H1 (cell line): ENCODE results near the gene CBFA2T2. TPM values are rescaled to one million over a fixed set of nuclear protein-coding genes. Genes with fewer than 3 reads are reported as not detected.

Experiments used
- CTCF ChIA-PET: fragments of 300-600 bp; sonication (Branson Sonifier 250); formaldehyde crosslinking; loops from one replicate; lab custom pipeline; 2021; ENCODE audit not compliant: partially characterized antibody; lab: Charles Lee
- POLR2A ChIA-PET: fragments of 300-600 bp; sonication (Branson Sonifier 250); formaldehyde crosslinking; loops from one replicate; lab custom pipeline; 2021; ENCODE audit warnings: inconsistent platforms; ENCODE audit not compliant: partially characterized antibody; lab: Charles Lee
- DNase-seq, 2 experiments: peaks; one replicate each; pipeline versions ENCODE4 v3.0.0 to v3.0.0-alpha.2; 2010 to 2022; ENCODE audit warnings: low spot score in 2 of 2, low read depth in 1 of 2, mixed read lengths in 1 of 2
- FAIRE-seq: peaks from 2 replicates; lab custom pipeline; 2011; peaks lifted over from hg19 to GRCh38; lab: Jason Lieb, UNC
- H2AFZ ChIP-seq: 2 replicates; pipeline ENCODE4 v1.8.1; 2012; ENCODE audit warnings: low read length, inconsistent platforms
- H2AK5ac ChIP-seq: 2 replicates; pipeline ENCODE4 v1.6.1; 2013; ENCODE audit warnings: low read depth, low read length
- H2BK120ac ChIP-seq: replicated peaks from 2 replicates; pipeline ENCODE3; 2013; ENCODE audit warnings: low read depth, low read length, inconsistent platforms
- H2BK12ac ChIP-seq: 2 replicates; pipeline ENCODE4 v1.6.1; 2013; ENCODE audit warnings: low read depth, low read length
- H2BK15ac ChIP-seq: 2 replicates; pipeline ENCODE4 v1.6.1; 2013; ENCODE audit warnings: low read length
- H2BK20ac ChIP-seq: 2 replicates; pipeline ENCODE4 v1.6.1; 2013; ENCODE audit warnings: low read length
- H2BK5ac ChIP-seq: 2 replicates; pipeline ENCODE4 v1.6.1; 2013; ENCODE audit warnings: low read depth, low read length
- H3K14ac ChIP-seq: 2 replicates; pipeline ENCODE4 v1.6.1; 2013; ENCODE audit warnings: inconsistent platforms; ENCODE audit not compliant: insufficient read length
- H3K18ac ChIP-seq: 2 replicates; pipeline ENCODE4 v1.6.1; 2013; ENCODE audit warnings: low read length; ENCODE audit errors: extremely low read depth
- H3K23ac ChIP-seq: 2 replicates; pipeline ENCODE4 v1.6.1; 2013; ENCODE audit warnings: inconsistent platforms; ENCODE audit not compliant: insufficient read length
- H3K23me2 ChIP-seq: 2 replicates; pipeline ENCODE4 v1.6.1; 2013; ENCODE audit warnings: low read depth, low read length
- H3K27ac ChIP-seq: 2 replicates; pipeline ENCODE4 v1.6.1; 2011; ENCODE audit warnings: low read depth, low read length, inconsistent platforms
- H3K27me3 ChIP-seq, 4 experiments: replicated peaks in 1 of 4; 1 replicate in 1 of 4; 2 replicates in 3 of 4; pipeline versions ENCODE4 v1.6.1 to v1.8.1; 2011 to 2013; ENCODE audit warnings: low read length in 3 of 4, mild to moderate bottlenecking in 3 of 4, inconsistent platforms in 2 of 4, mixed read lengths in 2 of 4, moderate library complexity in 1 of 4; ENCODE audit not compliant: control insufficient read depth in 3 of 4, insufficient read depth in 3 of 4; ENCODE audit errors: extremely low read depth in 1 of 4
- H3K36me3 ChIP-seq, 4 experiments: 2 replicates each; pipeline versions ENCODE4 v1.6.1 to v1.8.1; 2011 to 2013; ENCODE audit warnings: mild to moderate bottlenecking in 4 of 4, low read length in 3 of 4, moderate library complexity in 2 of 4, control low read depth in 1 of 4, inconsistent platforms in 1 of 4; ENCODE audit not compliant: insufficient read depth in 4 of 4, control insufficient read depth in 2 of 4
- H3K4ac ChIP-seq: replicated peaks from 2 replicates; pipeline ENCODE3; 2013; ENCODE audit warnings: low read length, low read depth, mixed read lengths, inconsistent platforms; ENCODE audit not compliant: insufficient read length
- H3K4me1 ChIP-seq, 4 experiments: replicated peaks in 1 of 4; 1 replicate in 1 of 4; 2 replicates in 3 of 4; pipeline versions ENCODE4 v1.6.1 to v1.8.1; 2011 to 2013; ENCODE audit warnings: low read length in 3 of 4, inconsistent platforms in 2 of 4, mixed read lengths in 1 of 4; ENCODE audit not compliant: insufficient read depth in 4 of 4, control insufficient read depth in 3 of 4
- H3K4me2 ChIP-seq, 2 experiments: 2 replicates each; pipeline versions ENCODE4 v1.6.1 to v1.8.1; 2011 to 2013; ENCODE audit warnings: low read depth in 2 of 2, low read length in 2 of 2, control low read depth in 1 of 2, inconsistent platforms in 1 of 2, mild to moderate bottlenecking in 1 of 2; ENCODE audit not compliant: insufficient read depth in 1 of 2
- H3K4me3 ChIP-seq, 4 experiments: fragments of 200-600, 300-600 bp in 1 of 4; sonication (generic), shearing (Covaris generic), sonication (Bioruptor Twin) in 1 of 4; 2 replicates each; pipeline versions ENCODE4 v1.5.1 to v1.8.1; 2011 to 2016; ENCODE audit warnings: low read length in 4 of 4, low read depth in 3 of 4, control low read depth in 2 of 4, inconsistent platforms in 2 of 4, mild to moderate bottlenecking in 2 of 4, mixed read lengths in 1 of 4, moderate library complexity in 1 of 4; ENCODE audit not compliant: insufficient read depth in 2 of 4; ENCODE audit errors: extremely low read depth in 1 of 4
- H3K56ac ChIP-seq: replicated peaks from 2 replicates; pipeline ENCODE3; 2013; ENCODE audit warnings: low read depth, mild to moderate bottlenecking, mixed read lengths, low read length, inconsistent platforms; ENCODE audit not compliant: insufficient read length
- H3K79me1 ChIP-seq: 2 replicates; pipeline ENCODE4 v1.6.1; 2013; ENCODE audit warnings: low read depth, low read length, control low read depth
- H3K79me2 ChIP-seq, 2 experiments: 2 replicates each; pipeline versions ENCODE4 v1.6.1 to v1.8.1; 2012 to 2013; ENCODE audit warnings: low read length in 2 of 2, mild to moderate bottlenecking in 2 of 2, inconsistent platforms in 1 of 2; ENCODE audit not compliant: insufficient read depth in 2 of 2, control insufficient read depth in 1 of 2
- H3K9ac ChIP-seq, 4 experiments: replicated peaks in 1 of 4; 1 replicate in 1 of 4; 2 replicates in 3 of 4; pipeline versions ENCODE4 v1.6.1 to v1.8.1; 2011 to 2013; ENCODE audit warnings: low read depth in 3 of 4, low read length in 3 of 4, control low read depth in 2 of 4, mild to moderate bottlenecking in 2 of 4, moderate library complexity in 2 of 4, inconsistent platforms in 1 of 4; ENCODE audit errors: extremely low read depth in 1 of 4
- H3K9me3 ChIP-seq, 2 experiments: 2 replicates each; pipeline versions ENCODE4 v1.6.1 to v1.8.1; 2012 to 2013; ENCODE audit warnings: mild to moderate bottlenecking in 2 of 2, moderate library complexity in 2 of 2, control low read depth in 1 of 2, inconsistent platforms in 1 of 2, low read depth in 1 of 2, low read length in 1 of 2, mixed read lengths in 1 of 2; ENCODE audit not compliant: insufficient read depth in 2 of 2
- H4K20me1 ChIP-seq, 2 experiments: replicated peaks in 1 of 2; 2 replicates each; pipeline versions ENCODE3 to v1.8.1; 2011 to 2013; ENCODE audit warnings: inconsistent platforms in 2 of 2, low read length in 2 of 2, mild to moderate bottlenecking in 1 of 2; ENCODE audit not compliant: insufficient read depth in 2 of 2, control insufficient read depth in 1 of 2
- H4K5ac ChIP-seq: 2 replicates; pipeline ENCODE4 v1.6.1; 2013; ENCODE audit warnings: low read length, low read depth, mixed read lengths, inconsistent platforms; ENCODE audit not compliant: insufficient read length
- H4K8ac ChIP-seq: 2 replicates; pipeline ENCODE4 v1.8.0; 2013; ENCODE audit warnings: mild to moderate bottlenecking, moderate library complexity, low read length, inconsistent platforms; ENCODE audit not compliant: insufficient read depth; ENCODE audit errors: extremely low read depth
- H4K91ac ChIP-seq: replicated peaks from 2 replicates; pipeline ENCODE3; 2013; ENCODE audit warnings: low read length, mixed read lengths, inconsistent platforms; ENCODE audit not compliant: insufficient read length
- CBX8 ChIP-seq: fragments of 300-800, 300-1000 bp; sonication (generic); IDR thresholded peaks from 2 replicates; pipeline ENCODE4 v1.7.1; 2016; ENCODE audit warnings: low read depth, low read length, borderline replicate concordance
- CEBPB ChIP-seq: IDR thresholded peaks from 2 replicates; pipeline ENCODE4 v1.6.1; 2012; ENCODE audit warnings: low read depth, low read length
- CREB1 ChIP-seq: IDR thresholded peaks from 2 replicates; pipeline ENCODE4 v1.6.1; 2012; ENCODE audit warnings: inconsistent platforms
- FOSL1 ChIP-seq: IDR thresholded peaks from 2 replicates; pipeline ENCODE4 v1.6.1; 2011; ENCODE audit warnings: mild to moderate bottlenecking, low read depth, low read length, moderate library complexity; ENCODE audit not compliant: insufficient read depth
- KDM1A ChIP-seq: fragments of 200-600, 300-600 bp; sonication (generic); IDR thresholded peaks from 2 replicates; pipeline ENCODE4 v1.7.1; 2016; ENCODE audit warnings: mild to moderate bottlenecking, low read length, borderline replicate concordance
- RXRA ChIP-seq: IDR thresholded peaks from 2 replicates; pipeline ENCODE4 v1.6.1; 2011; ENCODE audit warnings: low read depth, mild to moderate bottlenecking, low read length, moderate library complexity; ENCODE audit not compliant: insufficient read depth
- SIX5 ChIP-seq: IDR thresholded peaks from 2 replicates; pipeline ENCODE4 v1.6.1; 2011; ENCODE audit warnings: mild to moderate bottlenecking, low read depth, low read length
- WGBS, 2 experiments: shearing (Covaris generic) in 1 of 2; methylation state at CpG; one replicate each; pipeline versions ENCODE4 v1.1.6 to v1.1.7; 2013 to 2015; ENCODE audit warnings: low lambda C conversion rate in 2 of 2, mixed read lengths in 2 of 2, inconsistent platforms in 1 of 2, low coverage in 1 of 2, missing lambda C conversion rate in 1 of 2; ENCODE audit not compliant: insufficient replicate concordance in 2 of 2, insufficient coverage in 1 of 2, insufficient read length in 1 of 2; ENCODE audit errors: extremely low coverage in 1 of 2, missing lambda C conversion rate in 1 of 2; 5-methylcytosine and 5-hydroxymethylcytosine counted together
- polyA plus RNA-seq, 7 experiments: library from polyadenylated mRNA; depleted of rRNA in 3 of 7; stranded (reverse) in 5 of 7; unstranded in 2 of 7; fragments of >200 nt in 5 of 7; fragments of 200-250 nt in 2 of 7; gene quantifications; 1 replicate in 5 of 7; 2 replicates in 1 of 7; 4 replicates in 1 of 7; pipeline versions ENCODE4 v1.2.1 to v1.2.3, GENCODE V29; 2011 to 2013; ENCODE audit warnings: missing spikeins in 2 of 7, mixed read lengths in 2 of 7
- total RNA-seq: library from RNA; stranded (reverse); fragmentation: NEBNext Ultra II Directional; extraction: Animal tissue kit (Norgen Biotek cat#: 25700); gene quantifications from 2 replicates; pipeline ENCODE4 v1.2.1, GENCODE V29; 2021

Gene CBFA2T2
- total and polyA plus RNA-seq, 2 of the 8 experiments (the other 6 are each of a cell fraction or from before 2014, with no cell fraction given) = 11.6 to 12.9 TPM

DNA sequence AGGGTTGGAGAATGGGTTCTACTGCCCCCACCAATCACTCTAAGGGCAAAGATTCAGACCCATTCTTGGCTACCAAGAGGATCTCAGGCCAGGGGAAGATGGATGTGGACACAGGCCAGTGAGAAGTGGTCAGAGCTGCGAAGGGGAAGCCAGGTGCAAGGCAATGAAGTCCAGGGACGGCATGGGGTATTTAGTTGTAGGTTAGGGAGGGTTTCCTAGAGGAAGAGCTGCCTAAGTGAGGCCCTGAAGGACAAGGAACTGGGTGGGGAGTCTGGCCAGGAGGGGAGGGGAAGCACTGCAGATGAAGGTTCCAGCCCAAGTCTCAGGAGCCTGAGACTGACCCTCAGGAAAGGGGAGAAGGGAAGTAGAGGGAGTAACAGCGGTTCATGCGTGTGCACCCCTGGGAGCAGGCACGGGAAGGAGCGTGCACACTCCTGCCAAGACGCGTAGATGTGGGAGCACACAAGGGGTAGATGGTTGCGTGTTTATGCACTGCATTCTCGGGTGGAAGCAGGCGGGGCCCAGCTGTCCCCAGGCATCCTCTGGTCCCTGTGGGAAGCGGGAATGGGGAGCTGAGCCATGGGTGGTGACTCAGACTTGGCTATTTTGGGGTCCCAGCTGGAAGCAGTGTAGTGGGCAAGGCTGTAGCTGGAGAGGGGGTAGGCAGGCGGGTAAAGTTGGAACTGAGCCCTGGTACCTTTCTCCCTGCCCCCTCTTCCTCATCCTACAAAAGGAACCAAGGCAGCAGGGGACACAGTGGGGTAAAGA is 180.2 kb downstream of the CBFA2T2 start:
- Histone ChIP-seq H4K8ac (no peak overlapping the region; the same call in 1 of the 2 replicates), H3K79me1 (no peaks in the 10 kb centered on the region; the same call in 1 of the 2 replicates), H3K14ac (no peak overlapping the region), H2BK15ac (no peak overlapping the region), H4K20me1 (peaks cover 0 to 15% of the 10 kb centered on the region in 2 experiments), H2BK20ac (no peak overlapping the region), H3K4me3 (no peak overlapping the region), H3K23me2 (peaks cover 27% of the 10 kb centered on the region), H4K5ac (no peak overlapping the region), H3K27ac (no peak overlapping the region), H3K4me2 (no peak overlapping the region), H2BK12ac (no peak overlapping the region), H2AK5ac (no peak overlapping the region), H3K9me3 (peaks cover 0 to 5% of the 10 kb centered on the region in 2 experiments; a peak in 1 of 4 replicates), H2AFZ (no peak overlapping the region), H3K36me3 (peaks cover 2 to 10% (median 6%) of the 10 kb centered on the region in 4 experiments; a peak in 4 of 8 replicates), H3K56ac (no peak overlapping the region), H3K4me1 (peaks cover 0 to 26% (median 15%) of the 10 kb centered on the region in 4 experiments; a peak in 5 of 7 replicates), H3K23ac (no peak overlapping the region), H2BK120ac (no peak overlapping the region), H3K79me2 (no peaks in the 10 kb centered on the region), H3K4ac (no peak overlapping the region), H3K27me3 (peaks cover 0 to 10% (median 3%) of the 10 kb centered on the region in 4 experiments; a peak in 3 of 7 replicates), H4K91ac (no peak overlapping the region), H3K18ac (no peak overlapping the region), H3K9ac (no peak overlapping the region), H2BK5ac (no peak overlapping the region)
- no peak for FAIRE-seq
- ChIA-PET CTCF (interaction anchor here (0.6 to 4.3 kb wide), 7 partner anchors 8 to 1654 kb away, joined by 3 to 38 read pairs (median 5); partner anchors contain the start of gene CDK5RAP1), POLR2A (interaction anchor here (0.6 to 17.9 kb wide), 3 partner anchors 9 to 254 kb away, joined by 3 to 245 read pairs (median 3); partner anchors contain the start of gene NECAB3)
- WGBS, 2 experiments = 95% methylated on average over 13 of the region's 13 CpGs; no CpG with 5 or more reads in 1 of the 2 experiments
- no peak for DNase-seq
- no peak for TF ChIP-seq CEBPB
- no peak for TF ChIP-seq SIX5
- no peak for TF ChIP-seq FOSL1
- no peak for TF ChIP-seq CREB1
- TF ChIP-seq RXRA = no peak
- no peak for TF ChIP-seq KDM1A
- no peak for TF ChIP-seq CBX8
